HepG2 (cell line): ENCODE measurements around the gene MYH7B. TPM values are rescaled to one million over a fixed set of nuclear protein-coding genes. Genes with fewer than 3 reads are reported as not detected.
A peak's percentile ranks its signal among the peaks of the same experiment; 100 is the strongest.

Experiments used
- ATAC-seq: fragments of 200-7000 bp; cut with Tn5 transposase; 3 replicates; pipeline ENCODE4 v1.9.1; 2020; ENCODE audit warnings: mild to moderate bottlenecking, moderate library complexity
- BruUV-seq: library from RNA; stranded (reverse); fragments of 400-500 nt; replicated peaks from 2 replicates; lab custom pipeline; 2021; lab: Mats Ljungman, UMichigan
- CTCF ChIA-PET: fragments of 300-600 bp; formaldehyde crosslinking; extraction: SDS; loops from one replicate; lab custom pipeline; 2021; ENCODE audit warnings: low total read pairs, inconsistent platforms, low intra/inter-chr PET ratio; lab: Yijun Ruan, JAX
- POLR2A ChIA-PET: fragments of 350-600 bp; sonication (Branson Sonifier 250); formaldehyde crosslinking; loops from one replicate; lab custom pipeline; 2020; ENCODE audit warnings: antibody characterized with exemption, inconsistent platforms; lab: Yijun Ruan, JAX
- DNase-seq: peaks from one replicate; pipeline ENCODE4 v3.0.0-alpha.2; 2015; ENCODE audit warnings: low spot score
- FAIRE-seq: peaks from 3 replicates; lab custom pipeline; 2011; peaks lifted over from hg19 to GRCh38; lab: Jason Lieb, UNC
- H2AFZ ChIP-seq: one replicate; pipeline ENCODE4 v1.6.1; 2011; ENCODE audit warnings: low read length, inconsistent platforms
- H3K27ac ChIP-seq: fragments of 300-600 bp; 3 replicates; pipeline ENCODE4 v1.8.0; 2011; ENCODE audit warnings: mixed run types, mild to moderate bottlenecking, mixed read lengths, low read length, inconsistent platforms; ENCODE audit not compliant: insufficient read depth; ENCODE audit errors: extremely low read length
- H3K27me3 ChIP-seq, 2 experiments: fragments of 200-600 bp in 1 of 2; 2 replicates in 1 of 2; 3 replicates in 1 of 2; pipeline versions ENCODE4 v1.6.0 to v1.8.0; 2011; ENCODE audit warnings: low read length in 2 of 2, mild to moderate bottlenecking in 2 of 2, moderate library complexity in 2 of 2, inconsistent platforms in 1 of 2; ENCODE audit not compliant: insufficient read depth in 2 of 2, control insufficient read depth in 1 of 2
- H3K36me3 ChIP-seq, 2 experiments: fragments of 200-600 bp in 1 of 2; replicated peaks in 1 of 2; 2 replicates in 1 of 2; 3 replicates in 1 of 2; pipeline versions ENCODE4 v1.5.1 to v1.8.0; 2011; ENCODE audit warnings: low read length in 2 of 2, inconsistent platforms in 1 of 2; ENCODE audit not compliant: insufficient read depth in 2 of 2, control insufficient read depth in 1 of 2
- H3K4me1 ChIP-seq: 2 replicates; pipeline ENCODE4 v1.5.1; 2012; ENCODE audit warnings: low read length, inconsistent platforms; ENCODE audit not compliant: insufficient read depth
- H3K4me2 ChIP-seq: 2 replicates; pipeline ENCODE4 v1.6.0; 2011; ENCODE audit warnings: low read depth, low read length, inconsistent platforms
- H3K4me3 ChIP-seq, 3 experiments: fragments of 200-600 bp in 1 of 3; sonication (generic), shearing (Covaris generic) in 1 of 3; replicated peaks in 1 of 3; 2 replicates each; pipeline ENCODE4 v1.5.1; 2011 to 2016; ENCODE audit warnings: low read length in 3 of 3, inconsistent platforms in 2 of 3, low read depth in 2 of 3, mild to moderate bottlenecking in 2 of 3, control low read depth in 1 of 3, mixed read lengths in 1 of 3; ENCODE audit not compliant: insufficient read depth in 1 of 3
- H3K79me2 ChIP-seq: one replicate; pipeline ENCODE4 v1.6.1; 2011; ENCODE audit warnings: low read length, inconsistent platforms; ENCODE audit not compliant: insufficient read depth
- H3K9ac ChIP-seq: 2 replicates; pipeline ENCODE4 v1.6.0; 2011; ENCODE audit warnings: mild to moderate bottlenecking, low read depth, low read length, inconsistent platforms; ENCODE audit not compliant: insufficient read depth
- H3K9me3 ChIP-seq: 2 replicates; pipeline ENCODE4 v1.5.1; 2012; ENCODE audit warnings: mild to moderate bottlenecking, low read length
- H4K20me1 ChIP-seq: 2 replicates; pipeline ENCODE4 v1.6.0; 2011; ENCODE audit warnings: inconsistent platforms, mild to moderate bottlenecking, low read length, moderate library complexity; ENCODE audit not compliant: insufficient read depth
- BCL6 ChIP-seq: IDR thresholded peaks from 2 replicates; pipeline ENCODE4 v1.6.1; 2016; ENCODE audit warnings: missing genetic modification reagents, missing compliant biosample characterization
- CEBPB ChIP-seq: IDR thresholded peaks from 2 replicates; pipeline ENCODE4 v1.6.1; 2011; ENCODE audit warnings: low read depth, low read length, improper control_type of control experiment, borderline replicate concordance
- KAT2B ChIP-seq: fragments of 150-350 bp; IDR thresholded peaks from 2 replicates; pipeline ENCODE4 v1.6.1; 2014; ENCODE audit warnings: low read depth, low read length, borderline replicate concordance
- KLF11 ChIP-seq: IDR thresholded peaks from 2 replicates; pipeline ENCODE4 v1.6.1; 2016; ENCODE audit warnings: missing compliant biosample characterization
- MED1 ChIP-seq: sonication (generic); formaldehyde crosslinking; IDR thresholded peaks from 2 replicates; pipeline ENCODE4 v1.4.0; 2020; ENCODE audit warnings: missing genetic modification reagents
- MEIS1 ChIP-seq: sonication (generic); formaldehyde crosslinking; IDR thresholded peaks from 2 replicates; pipeline ENCODE4 v1.9.0; 2021; ENCODE audit warnings: mild to moderate bottlenecking, missing genetic modification reagents, moderate library complexity, borderline replicate concordance
- NFATC3 ChIP-seq: sonication (generic); formaldehyde crosslinking; IDR thresholded peaks from 2 replicates; pipeline ENCODE4 v1.5.1; 2020; ENCODE audit warnings: mild to moderate bottlenecking, missing genetic modification reagents
- NFE2L2 ChIP-seq: fragments of 150-350 bp; IDR thresholded peaks from 2 replicates; pipeline ENCODE4 v1.6.1; 2014; ENCODE audit warnings: low read length
- PITX1 ChIP-seq: sonication (generic); formaldehyde crosslinking; IDR thresholded peaks from 2 replicates; pipeline ENCODE4 v1.5.1; 2020; ENCODE audit warnings: mild to moderate bottlenecking, missing genetic modification reagents
- REL ChIP-seq: sonication (generic); formaldehyde crosslinking; conservative IDR thresholded peaks from 2 replicates; pipeline ENCODE4 v1.8.0; 2022; ENCODE audit warnings: mild to moderate bottlenecking, missing genetic modification reagents, moderate library complexity
- RXRA ChIP-seq: sonication (generic); formaldehyde crosslinking; IDR thresholded peaks from 2 replicates; pipeline ENCODE4 v1.5.1; 2020; ENCODE audit warnings: missing genetic modification reagents
- RXRB ChIP-seq: IDR thresholded peaks from 2 replicates; pipeline ENCODE4 v1.6.1; 2016; ENCODE audit warnings: borderline replicate concordance, missing genetic modification reagents, missing compliant biosample characterization
- SATB2 ChIP-seq: sonication (generic); formaldehyde crosslinking; IDR thresholded peaks from 2 replicates; pipeline ENCODE4 v1.5.0; 2020; ENCODE audit warnings: missing genetic modification reagents
- TCF7 ChIP-seq: sonication (generic); IDR thresholded peaks from 2 replicates; pipeline ENCODE4 v1.6.1; 2016; ENCODE audit warnings: antibody characterized with exemption, low read depth
- ZNF121 ChIP-seq: sonication (generic); formaldehyde crosslinking; IDR thresholded peaks from 2 replicates; pipeline ENCODE4 v1.5.0; 2020; ENCODE audit warnings: mild to moderate bottlenecking, missing genetic modification reagents
- ZNF17 ChIP-seq: sonication (generic); formaldehyde crosslinking; IDR thresholded peaks from 2 replicates; pipeline ENCODE4 v1.5.0; 2020; ENCODE audit warnings: mild to moderate bottlenecking, missing genetic modification reagents
- ZNF230 ChIP-seq: sonication (generic); formaldehyde crosslinking; IDR thresholded peaks from 2 replicates; pipeline ENCODE4 v1.4.0; 2020; ENCODE audit warnings: mild to moderate bottlenecking, missing genetic modification reagents
- ZNF563 ChIP-seq: sonication (generic); formaldehyde crosslinking; IDR thresholded peaks from 2 replicates; pipeline ENCODE4 v1.8.0; 2022; ENCODE audit warnings: mild to moderate bottlenecking, moderate library complexity, missing genetic modification reagents
- ZNF724P ChIP-seq: sonication (generic); formaldehyde crosslinking; IDR thresholded peaks from 2 replicates; pipeline ENCODE4 v1.8.0; 2022; ENCODE audit warnings: missing genetic modification reagents, borderline replicate concordance
- ZNF749 ChIP-seq: sonication (generic); formaldehyde crosslinking; IDR thresholded peaks from 2 replicates; pipeline ENCODE4 v1.8.0; 2022; ENCODE audit warnings: mild to moderate bottlenecking, missing genetic modification reagents, moderate library complexity, borderline replicate concordance
- ZNF75D ChIP-seq: sonication (generic); formaldehyde crosslinking; IDR thresholded peaks from 2 replicates; pipeline ENCODE4 v1.8.1; 2023; ENCODE audit warnings: missing genetic modification reagents, mild to moderate bottlenecking, borderline replicate concordance
- whole genome bisulfite sequencing: methylation state at CpG from one replicate; pipeline ENCODE4 v1.1.6; 2017; ENCODE audit warnings: low lambda C conversion rate; 5-methylcytosine and 5-hydroxymethylcytosine counted together
- in situ Hi-C: cut with HindIII; loops from 2 replicates; pipeline ENCODE4 v1.10.0; 2017; ENCODE audit warnings: low pct_unique_long_range_greater_than_20kb; ENCODE audit not compliant: extremely low pct_ligation_motif_present
- intact Hi-C: fragments of 100-400 bp; cut with micrococcal nuclease; formaldehyde crosslinking; loops from one replicate; pipeline ENCODE4 v1.10.0; 2022; ENCODE audit not compliant: unreplicated experiment
- polyA plus RNA-seq, 8 experiments: library from polyadenylated mRNA; depleted of rRNA in 3 of 8; stranded (reverse) in 7 of 8; unstranded in 1 of 8; fragments of >200 nt; fragmentation: Illumina TruSeq in 4 of 8; extraction: Trizol in 4 of 8; gene quantifications; 2 replicates each; pipeline versions ENCODE4 v1.2.1 to v1.2.3, GENCODE V29; 2011 to 2016; ENCODE audit warnings: low read depth in 4 of 8, missing spikeins in 1 of 8, mixed read lengths in 1 of 8; ENCODE audit not compliant: insufficient read depth in 1 of 8
- total RNA-seq, 5 experiments: library from RNA; depleted of rRNA; stranded (reverse); fragments of >200 nt; fragmentation: Illumina TruSeq; extraction: Trizol; gene quantifications; 2 replicates each; pipeline ENCODE4 v1.2.3, GENCODE V29; 2016; ENCODE audit warnings: low read depth in 1 of 5
- TF ChIP-seq, protein P1 (sequence below): sonication (generic); formaldehyde crosslinking; IDR thresholded peaks from 2 replicates; pipeline ENCODE4 v1.8.1; 2023; ENCODE audit warnings: missing genetic modification reagents, mild to moderate bottlenecking, borderline replicate concordance
- TF ChIP-seq, protein P2 (sequence below): sonication (generic); formaldehyde crosslinking; IDR thresholded peaks from 2 replicates; pipeline ENCODE4 v1.9.0; 2021; ENCODE audit warnings: missing genetic modification reagents, borderline replicate concordance

MYH7B gene
- total and polyA plus RNA-seq, 2 of the 13 experiments (the other 11 are each of a cell fraction or from before 2014, with no cell fraction given): 0.05 to 0.20 TPM

DNA sequence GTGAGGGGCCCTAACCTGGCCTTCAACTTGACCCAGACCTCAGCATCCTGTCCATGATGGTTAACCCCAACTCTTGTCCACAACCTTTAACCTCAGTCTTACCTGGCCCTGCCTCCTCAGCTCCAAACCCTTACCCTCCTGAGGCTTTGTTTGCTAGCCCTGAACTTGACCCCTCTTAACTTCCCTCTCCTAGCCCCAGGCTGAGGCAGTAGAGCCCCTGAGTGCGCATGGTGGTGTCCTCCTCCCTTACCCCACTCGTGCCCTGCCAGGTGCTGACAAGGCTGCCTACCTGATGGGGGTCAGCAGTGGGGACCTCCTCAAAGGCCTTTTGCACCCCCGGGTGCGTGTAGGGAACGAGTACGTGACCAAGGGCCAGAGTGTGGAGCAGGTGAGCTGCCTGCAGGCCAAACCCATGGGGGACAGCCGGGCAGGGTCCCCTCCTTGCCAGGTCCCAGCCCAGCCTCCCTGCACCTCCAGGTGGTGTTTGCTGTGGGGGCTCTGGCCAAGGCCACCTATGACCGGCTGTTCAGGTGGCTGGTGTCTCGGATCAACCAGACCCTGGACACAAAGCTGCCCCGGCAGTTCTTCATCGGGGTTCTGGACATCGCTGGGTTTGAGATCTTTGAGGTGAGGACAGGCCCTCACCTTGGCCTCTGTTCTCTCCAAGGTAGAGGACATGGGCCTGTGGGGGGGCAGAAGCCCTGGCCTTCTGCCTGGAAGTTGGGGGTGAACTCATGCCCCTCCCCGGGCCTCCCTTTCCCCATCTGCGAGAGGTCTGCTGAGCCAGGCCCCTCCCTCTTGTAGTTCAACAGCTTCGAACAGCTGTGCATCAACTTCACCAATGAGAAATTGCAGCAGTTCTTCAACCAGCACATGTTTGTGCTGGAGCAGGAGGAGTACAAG, 31.9 kb downstream of the MYH7B start:
- DNase-seq (no peak), ATAC-seq (peak; percentile 8), FAIRE-seq (no peak)
- H3K9ac ChIP-seq: no peak overlapping the region
- peak overlapping the region; percentile 32 for H3K4me2 ChIP-seq
- 28% methylated on average over 15 of the region's 15 CpGs for WGBS
- intact Hi-C loops (no loop called here), in situ Hi-C loops (no loop called here)
- no peaks in the 10 kb centered on the region for H3K36me3 ChIP-seq
- ChIA-PET POLR2A (no interaction called here), CTCF (no interaction called here)
- no peaks in the 10 kb centered on the region for H3K9me3 ChIP-seq
- H2AFZ ChIP-seq: no peak overlapping the region
- H3K27ac ChIP-seq: no peak overlapping the region
- no TSS peak for BruUV-seq
- peaks cover 28 to 43% of the 10 kb centered on the region in 2 experiments for H3K27me3 ChIP-seq
- H4K20me1 ChIP-seq: no peaks in the 10 kb centered on the region
- H3K4me3 ChIP-seq: no peak overlapping the region
- peaks cover 13% of the 10 kb centered on the region for H3K4me1 ChIP-seq
- no peaks in the 10 kb centered on the region for H3K79me2 ChIP-seq
- TF ChIP-seq RXRB: 0 out of 2 replicates have a peak, but pooled peaks have one; percentile 41
- TF ChIP-seq ZNF17 (CRISPR knock-in tag): no peak
- no peak for TF ChIP-seq MED1 (CRISPR knock-in tag)
- no peak for TF ChIP-seq ZNF75D (CRISPR knock-in tag)
- TF ChIP-seq TCF7: no peak
- TF ChIP-seq MEIS1 (CRISPR knock-in tag): 0 out of 2 replicates have a peak, but pooled peaks have one; percentile 28
- TF ChIP-seq BCL6 (CRISPR knock-in tag): 0 out of 2 replicates have a peak, but pooled peaks have one; percentile 23
- TF ChIP-seq REL (CRISPR knock-in tag): 0 out of 2 replicates have a peak, but pooled peaks have one; percentile 19
- TF ChIP-seq RXRA (CRISPR knock-in tag): peak; percentile 85
- TF ChIP-seq NFATC3: no peak
- TF ChIP-seq CEBPB: no peak
- TF ChIP-seq, protein P1, sequence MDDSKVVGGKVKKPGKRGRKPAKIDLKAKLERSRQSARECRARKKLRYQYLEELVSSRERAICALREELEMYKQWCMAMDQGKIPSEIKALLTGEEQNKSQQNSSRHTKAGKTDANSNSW: 0 out of 2 replicates have a peak, but pooled peaks have one; percentile 53
- TF ChIP-seq KLF11: no peak
- no peak for TF ChIP-seq ZNF749 (CRISPR knock-in tag)
- TF ChIP-seq ZNF563 (CRISPR knock-in tag): no peak; the same call in 1 of the 2 replicates
- no peak for TF ChIP-seq ZNF121
- TF ChIP-seq SATB2 (CRISPR knock-in tag): no peak
- no peak for TF ChIP-seq ZNF724P
- TF ChIP-seq PITX1 (CRISPR knock-in tag): no peak
- no peak for TF ChIP-seq NFE2L2
- no peak for TF ChIP-seq ZNF230
- TF ChIP-seq, protein P2, sequence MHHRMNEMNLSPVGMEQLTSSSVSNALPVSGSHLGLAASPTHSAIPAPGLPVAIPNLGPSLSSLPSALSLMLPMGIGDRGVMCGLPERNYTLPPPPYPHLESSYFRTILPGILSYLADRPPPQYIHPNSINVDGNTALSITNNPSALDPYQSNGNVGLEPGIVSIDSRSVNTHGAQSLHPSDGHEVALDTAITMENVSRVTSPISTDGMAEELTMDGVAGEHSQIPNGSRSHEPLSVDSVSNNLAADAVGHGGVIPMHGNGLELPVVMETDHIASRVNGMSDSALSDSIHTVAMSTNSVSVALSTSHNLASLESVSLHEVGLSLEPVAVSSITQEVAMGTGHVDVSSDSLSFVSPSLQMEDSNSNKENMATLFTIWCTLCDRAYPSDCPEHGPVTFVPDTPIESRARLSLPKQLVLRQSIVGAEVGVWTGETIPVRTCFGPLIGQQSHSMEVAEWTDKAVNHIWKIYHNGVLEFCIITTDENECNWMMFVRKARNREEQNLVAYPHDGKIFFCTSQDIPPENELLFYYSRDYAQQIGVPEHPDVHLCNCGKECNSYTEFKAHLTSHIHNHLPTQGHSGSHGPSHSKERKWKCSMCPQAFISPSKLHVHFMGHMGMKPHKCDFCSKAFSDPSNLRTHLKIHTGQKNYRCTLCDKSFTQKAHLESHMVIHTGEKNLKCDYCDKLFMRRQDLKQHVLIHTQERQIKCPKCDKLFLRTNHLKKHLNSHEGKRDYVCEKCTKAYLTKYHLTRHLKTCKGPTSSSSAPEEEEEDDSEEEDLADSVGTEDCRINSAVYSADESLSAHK: no peak
- no peak for TF ChIP-seq KAT2B
